ENCODE results near the gene LAG3.

Gene LAG3

DNA sequence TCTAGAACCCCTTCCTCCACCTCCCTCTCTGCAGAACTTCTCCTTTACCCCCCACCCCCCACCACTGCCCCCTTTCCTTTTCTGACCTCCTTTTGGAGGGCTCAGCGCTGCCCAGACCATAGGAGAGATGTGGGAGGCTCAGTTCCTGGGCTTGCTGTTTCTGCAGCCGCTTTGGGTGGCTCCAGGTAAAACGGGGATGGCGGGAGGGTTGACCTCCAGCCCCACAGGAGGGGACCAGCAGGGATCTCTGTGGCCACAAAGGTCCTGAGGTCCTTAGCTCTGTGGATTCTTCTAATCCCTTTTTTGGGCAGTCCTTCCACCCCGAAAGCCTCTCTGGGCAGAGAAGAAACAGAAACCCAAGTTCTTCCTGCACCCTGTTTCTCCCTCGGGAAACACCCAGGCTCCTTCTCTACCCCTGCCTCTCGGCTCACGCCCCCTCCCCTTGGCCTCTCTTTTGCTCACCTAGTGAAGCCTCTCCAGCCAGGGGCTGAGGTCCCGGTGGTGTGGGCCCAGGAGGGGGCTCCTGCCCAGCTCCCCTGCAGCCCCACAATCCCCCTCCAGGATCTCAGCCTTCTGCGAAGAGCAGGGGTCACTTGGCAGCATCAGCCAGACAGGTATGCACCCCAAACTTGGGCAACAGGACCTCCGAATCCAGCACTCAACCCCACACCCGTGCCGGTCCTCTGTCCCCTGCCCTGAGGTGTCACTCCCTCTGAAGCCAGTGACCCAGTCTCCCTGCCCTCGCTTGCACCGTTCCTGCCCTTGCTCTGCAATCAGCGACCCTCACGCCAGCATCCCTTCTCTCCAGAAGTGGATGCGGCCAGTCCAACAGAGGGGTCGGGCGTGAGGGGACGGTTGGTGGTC, 638 bp downstream of the LAG3 start:
- no peak for DNase-seq

DNA sequence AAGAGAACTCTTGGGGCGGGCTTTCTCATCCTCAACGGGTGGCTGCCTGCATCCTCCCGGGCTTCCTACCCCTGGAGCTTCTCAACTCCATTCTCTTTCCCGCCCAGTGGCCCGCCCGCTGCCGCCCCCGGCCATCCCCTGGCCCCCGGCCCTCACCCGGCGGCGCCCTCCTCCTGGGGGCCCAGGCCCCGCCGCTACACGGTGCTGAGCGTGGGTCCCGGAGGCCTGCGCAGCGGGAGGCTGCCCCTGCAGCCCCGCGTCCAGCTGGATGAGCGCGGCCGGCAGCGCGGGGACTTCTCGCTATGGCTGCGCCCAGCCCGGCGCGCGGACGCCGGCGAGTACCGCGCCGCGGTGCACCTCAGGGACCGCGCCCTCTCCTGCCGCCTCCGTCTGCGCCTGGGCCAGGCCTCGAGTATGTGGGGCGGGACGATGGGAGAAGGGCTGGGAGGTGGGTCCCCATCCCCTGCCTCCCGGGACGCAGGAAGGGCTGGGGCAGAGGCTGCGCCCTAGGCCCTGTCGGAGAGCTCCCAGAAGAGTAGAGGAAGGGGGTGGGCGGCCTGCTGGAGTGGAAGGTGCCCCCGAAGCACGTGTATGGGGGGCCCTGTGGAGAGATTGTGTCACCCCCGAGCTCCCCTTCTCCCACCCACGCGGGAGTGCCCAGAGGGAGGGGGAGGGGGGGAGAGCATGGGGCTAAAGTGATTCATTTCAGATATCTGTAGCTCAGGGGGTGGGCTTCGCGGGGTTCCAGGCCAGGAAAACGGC, 1.5 kb downstream of the LAG3 start:
- DNase-seq = no peak

DNA sequence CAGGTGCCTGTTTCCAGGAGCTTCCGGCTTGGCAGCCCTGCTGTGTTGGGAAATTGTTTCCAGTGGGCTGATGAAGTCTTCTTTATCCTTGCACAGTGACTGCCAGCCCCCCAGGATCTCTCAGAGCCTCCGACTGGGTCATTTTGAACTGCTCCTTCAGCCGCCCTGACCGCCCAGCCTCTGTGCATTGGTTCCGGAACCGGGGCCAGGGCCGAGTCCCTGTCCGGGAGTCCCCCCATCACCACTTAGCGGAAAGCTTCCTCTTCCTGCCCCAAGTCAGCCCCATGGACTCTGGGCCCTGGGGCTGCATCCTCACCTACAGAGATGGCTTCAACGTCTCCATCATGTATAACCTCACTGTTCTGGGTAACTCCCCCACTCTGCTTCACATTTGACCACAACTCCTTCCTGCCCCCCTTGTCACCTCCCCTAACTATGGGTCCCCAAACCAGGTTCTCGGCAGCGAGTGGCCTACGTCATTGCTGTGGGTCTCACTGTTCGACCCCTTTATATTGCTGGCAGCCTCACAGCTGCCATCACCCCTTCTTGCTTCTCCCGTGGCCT, 2.3 kb downstream of the LAG3 start:
- DNase-seq = no peak

DNA sequence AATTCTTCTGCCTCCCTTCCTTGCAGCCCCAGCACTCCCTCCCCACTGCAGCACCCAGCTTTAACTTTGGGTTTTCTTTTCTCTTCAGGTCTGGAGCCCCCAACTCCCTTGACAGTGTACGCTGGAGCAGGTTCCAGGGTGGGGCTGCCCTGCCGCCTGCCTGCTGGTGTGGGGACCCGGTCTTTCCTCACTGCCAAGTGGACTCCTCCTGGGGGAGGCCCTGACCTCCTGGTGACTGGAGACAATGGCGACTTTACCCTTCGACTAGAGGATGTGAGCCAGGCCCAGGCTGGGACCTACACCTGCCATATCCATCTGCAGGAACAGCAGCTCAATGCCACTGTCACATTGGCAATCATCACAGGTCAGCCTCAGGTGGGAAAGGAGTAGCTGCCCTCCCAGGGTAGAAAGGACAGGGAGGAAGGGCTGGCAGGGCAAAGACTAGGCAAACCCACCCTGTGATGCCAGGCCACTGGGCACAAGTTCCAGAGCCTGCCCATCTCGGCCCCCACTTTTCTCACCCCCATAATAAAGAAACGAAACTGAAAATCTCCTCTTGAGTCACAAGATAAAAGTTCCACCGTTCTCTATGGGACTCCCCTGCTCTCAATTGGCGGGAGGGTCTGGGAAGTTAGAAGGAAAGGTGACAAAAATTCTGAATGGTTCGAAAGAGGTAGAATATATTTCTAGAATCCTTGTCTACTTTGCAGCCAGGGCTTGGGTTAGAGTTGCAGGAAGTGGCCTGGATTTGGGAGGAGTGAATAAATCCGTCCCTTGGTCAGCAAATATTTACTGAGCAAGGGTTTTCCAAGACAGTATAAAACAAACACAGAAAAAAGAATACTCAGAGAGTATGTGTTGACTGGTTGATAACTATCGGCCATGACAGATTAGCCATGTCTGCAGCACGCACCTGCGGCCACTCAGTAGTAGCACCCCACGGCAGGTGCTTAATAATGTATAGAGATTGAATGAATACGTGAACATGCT, 3.2 kb downstream of the LAG3 start:
- no peak for DNase-seq

DNA sequence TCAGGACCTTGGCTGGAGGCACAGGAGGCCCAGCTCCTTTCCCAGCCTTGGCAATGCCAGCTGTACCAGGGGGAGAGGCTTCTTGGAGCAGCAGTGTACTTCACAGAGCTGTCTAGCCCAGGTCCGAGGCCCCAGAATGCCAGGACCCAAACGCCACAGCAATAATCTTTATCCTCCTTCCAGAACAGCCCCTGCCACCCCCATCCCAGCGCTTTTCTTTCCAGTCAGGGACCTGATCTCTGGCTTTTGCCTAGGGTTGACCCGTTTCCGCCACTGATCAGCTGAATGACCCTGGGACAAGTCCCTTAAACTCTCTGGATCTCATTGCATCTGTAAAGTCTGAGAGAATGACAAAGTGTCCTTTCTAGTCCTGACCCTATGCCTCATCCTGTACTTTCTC, 5.1 kb downstream of the LAG3 start:
- no peak for DNase-seq

DNA sequence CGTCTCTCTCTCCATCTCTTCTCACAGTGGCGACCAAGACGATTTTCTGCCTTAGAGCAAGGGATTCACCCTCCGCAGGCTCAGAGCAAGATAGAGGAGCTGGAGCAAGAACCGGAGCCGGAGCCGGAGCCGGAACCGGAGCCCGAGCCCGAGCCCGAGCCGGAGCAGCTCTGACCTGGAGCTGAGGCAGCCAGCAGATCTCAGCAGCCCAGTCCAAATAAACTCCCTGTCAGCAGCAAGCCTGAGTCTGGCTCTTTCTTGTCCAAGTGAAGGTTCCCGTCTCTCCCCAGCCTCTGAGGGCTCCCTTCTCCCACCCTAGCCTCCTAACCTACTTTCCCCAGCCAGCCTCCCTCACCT, 5.9 kb downstream of the LAG3 start:
- peak; percentile 24 for DNase-seq

DNA sequence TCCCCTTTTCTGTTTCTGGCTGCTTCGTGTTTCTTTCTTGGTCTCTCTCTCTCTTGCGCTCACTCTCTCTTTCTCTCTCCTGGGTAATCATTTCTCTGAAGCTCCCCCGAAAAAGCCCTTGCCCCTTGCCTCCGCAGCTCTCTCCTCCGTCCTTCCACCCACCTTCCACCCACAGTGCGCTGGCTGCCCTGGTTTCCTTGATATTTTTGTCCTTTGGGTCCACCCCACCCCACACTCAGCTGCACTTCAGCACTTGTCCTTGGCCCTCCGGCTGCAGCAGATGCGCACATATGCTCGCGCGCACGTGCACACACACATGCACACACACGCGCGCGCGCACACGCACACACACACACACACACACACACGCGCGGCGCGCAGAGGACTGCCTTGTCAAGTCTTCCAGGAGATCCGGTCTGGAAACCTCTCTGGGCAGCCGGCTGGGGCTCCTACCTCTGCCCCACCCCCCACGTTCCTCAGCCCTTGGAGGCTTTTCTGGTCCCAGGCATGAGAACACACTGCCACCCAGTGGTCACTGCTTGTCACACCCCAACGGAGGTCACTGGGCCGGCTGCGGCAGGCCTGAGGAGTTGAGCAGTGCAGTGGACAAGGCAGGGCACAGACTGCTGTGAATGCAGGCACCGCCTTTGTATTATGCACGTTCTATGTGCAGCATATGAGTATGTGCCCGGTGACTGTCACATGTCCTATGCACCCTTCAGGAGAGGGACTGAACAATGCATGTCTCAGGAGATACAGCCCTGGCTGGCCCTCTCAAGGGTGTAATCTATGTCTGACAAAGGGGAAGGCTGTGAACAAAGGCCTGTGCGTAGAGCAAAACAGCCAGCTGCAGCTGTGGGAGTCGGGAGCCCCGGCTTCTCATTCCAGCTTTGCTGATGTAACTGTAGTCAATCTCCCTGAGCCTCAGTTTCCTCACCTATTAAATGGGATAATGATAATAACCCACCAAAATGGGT, 6.5 kb downstream of the LAG3 start:
- peak; percentile 92 for DNase-seq

DNA sequence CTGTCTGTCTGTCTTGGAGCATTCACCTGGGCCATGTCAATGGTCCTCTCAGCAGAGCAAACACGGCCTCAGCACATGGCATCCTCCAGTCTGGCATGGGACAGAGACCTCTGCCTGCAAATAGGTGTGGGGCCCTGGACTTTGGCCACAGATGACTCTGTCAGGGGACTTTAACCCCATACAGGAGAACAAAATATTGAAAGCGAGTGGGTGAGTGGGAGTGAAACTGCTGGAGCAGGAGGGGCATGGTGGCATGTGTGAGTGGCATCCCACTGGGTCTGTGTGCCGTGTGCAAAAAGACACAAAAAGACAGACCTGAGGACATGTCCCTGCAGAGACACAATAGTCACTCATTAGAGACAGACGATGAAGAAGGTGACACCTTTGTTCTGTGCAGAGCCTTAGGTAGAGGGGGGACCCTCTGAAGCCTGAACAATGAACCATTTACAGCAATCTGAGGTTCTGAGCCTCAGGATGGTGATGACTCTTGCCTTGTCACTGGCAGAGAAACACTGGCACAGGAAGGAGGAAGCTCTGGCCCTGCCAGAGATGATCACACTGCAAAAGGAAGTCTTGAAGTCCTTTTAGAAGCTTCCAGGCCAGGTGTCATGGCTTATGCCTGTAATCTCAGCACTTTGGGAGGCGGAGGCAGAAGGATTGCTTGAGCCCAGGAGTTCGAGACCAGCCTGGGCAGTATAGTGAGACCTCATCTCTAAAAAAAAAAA, 7.5 kb downstream of the LAG3 start:
- no peak for DNase-seq

DNA sequence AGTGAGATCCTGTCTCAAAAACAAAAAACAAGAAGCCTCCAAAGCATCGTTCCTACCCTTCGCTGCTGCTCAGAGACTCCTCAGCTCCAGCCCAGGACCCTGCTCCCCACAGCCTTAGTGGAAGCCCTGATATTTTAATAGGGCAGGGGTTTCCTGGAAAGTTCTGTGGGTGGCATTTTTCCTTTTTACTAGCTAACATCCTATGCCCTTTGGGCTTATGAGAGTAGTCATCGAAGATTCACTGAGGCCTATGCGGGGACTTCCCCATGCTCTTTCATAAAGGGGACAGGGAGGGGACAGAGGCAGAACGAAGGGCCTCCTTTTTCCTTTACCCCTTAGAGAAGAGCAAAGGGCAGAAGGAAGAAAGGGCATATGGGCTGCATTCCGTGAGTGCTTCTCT, 8.3 kb downstream of the LAG3 start:
- DNase-seq = no peak

DNA sequence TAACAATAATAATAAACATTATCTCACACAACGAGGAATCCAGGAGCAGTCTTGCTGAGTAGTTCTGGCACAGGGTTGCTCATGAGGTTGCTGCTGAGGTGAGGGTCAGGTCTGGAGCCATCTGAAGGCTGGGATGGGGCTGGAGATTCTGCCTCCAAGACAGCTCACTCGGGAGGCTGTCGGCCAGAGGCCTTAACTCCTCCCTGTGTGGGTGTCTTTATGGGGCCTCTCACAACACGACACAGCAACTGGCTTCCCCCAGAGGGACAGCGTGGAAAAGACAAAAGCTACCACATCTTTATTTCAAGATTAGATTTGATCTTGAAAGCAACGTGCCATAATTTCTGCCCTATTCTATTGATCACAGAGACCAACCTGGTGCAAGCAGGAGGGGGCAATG, 9.8 kb downstream of the LAG3 start:
- no peak for DNase-seq

DNA sequence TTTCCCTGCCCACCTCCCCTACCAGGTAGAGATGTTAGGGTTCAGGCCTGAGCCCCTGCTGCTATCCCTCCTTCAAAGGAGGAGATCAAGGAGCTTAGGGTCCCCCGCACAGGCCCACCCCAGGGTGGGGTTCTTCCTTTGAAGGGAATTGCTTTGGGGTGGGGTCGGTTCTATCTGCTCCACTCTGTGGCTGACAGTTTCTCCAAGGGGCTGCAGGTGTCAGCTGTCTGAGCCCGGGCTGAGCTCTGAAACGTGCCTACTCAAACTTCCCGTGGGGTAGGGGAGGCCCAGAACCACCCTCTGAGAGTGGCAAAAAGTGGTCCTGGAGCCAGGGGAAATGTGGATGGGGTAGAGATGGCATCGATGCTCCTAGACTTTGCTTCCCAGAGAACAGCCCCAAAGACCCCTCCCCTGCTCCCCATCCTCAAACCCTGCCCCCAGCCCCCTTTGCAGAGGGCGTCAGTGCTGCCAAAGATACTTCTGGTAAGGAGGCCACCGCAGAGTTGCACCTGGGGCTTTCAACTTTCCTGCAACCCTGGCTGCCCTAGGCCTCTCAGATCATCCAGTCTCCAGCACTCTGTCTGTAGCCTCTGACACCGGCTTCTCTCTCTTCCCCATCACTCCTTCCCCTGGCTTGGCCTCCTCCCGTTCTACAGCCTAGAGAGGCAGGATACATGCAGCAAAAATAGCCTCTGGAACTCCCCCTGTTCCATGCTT, 10.7 kb downstream of the LAG3 start:
- no peak for DNase-seq

DNA sequence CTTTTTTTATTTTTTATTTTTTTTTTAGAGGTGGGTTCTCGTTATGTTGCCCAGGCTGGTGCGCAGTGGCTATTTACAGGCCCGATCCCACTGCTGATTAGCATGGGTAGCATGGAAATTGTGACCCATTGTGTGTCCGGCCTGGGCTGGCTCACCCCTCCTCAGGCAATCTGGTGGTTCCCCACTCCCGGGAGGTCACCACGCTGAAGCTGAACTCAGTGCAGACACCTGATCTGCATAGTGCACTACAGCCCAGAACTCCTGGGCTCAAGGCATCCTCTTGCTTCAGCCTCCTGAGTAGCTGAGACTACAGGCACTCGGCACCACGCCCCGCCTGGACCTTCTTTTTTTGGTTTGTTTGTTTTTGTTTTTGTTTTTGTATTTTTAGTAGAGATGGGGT, 11.5 kb downstream of the LAG3 start:
- DNase-seq = no peak

DNA sequence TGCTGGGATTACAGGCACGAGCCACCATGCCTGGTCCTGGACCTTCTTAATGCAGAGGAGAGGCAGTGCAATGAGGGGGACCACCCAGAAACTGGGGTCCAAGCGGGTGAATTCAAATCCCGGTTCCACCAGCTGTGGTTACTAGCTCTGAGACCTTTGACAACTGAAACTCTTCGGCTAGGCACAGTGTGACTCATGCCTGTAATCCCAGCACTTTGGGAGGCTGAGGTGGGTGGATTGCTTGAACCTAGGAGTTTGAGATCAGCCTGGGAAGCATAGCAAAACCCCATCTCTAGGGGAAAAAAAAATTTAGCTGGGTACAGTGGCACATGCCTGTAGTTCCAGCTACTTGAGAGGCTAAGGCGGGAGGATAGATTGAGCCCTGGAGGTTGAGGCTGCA, 12.0 kb downstream of the LAG3 start:
- no peak for DNase-seq

DNA sequence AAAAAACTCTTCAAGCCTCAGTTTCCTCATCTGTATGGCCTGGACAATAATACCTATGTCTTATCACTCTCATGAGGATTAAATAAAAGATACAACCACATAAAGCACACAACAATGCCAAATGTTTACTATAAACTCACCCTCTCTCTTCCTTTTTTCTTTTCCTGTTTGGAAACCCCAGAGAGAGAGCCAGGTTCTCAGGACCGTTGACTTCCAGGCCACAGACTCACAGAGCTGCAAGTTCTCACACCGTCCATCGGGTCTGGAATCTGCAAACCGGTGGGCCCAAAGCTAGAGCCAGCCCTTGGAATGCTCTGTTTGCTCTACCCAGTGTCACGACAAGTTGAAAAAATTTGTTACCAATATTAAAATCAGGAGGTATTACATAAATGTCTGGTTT, 12.4 kb downstream of the LAG3 start:
- DNase-seq = no peak

DNA sequence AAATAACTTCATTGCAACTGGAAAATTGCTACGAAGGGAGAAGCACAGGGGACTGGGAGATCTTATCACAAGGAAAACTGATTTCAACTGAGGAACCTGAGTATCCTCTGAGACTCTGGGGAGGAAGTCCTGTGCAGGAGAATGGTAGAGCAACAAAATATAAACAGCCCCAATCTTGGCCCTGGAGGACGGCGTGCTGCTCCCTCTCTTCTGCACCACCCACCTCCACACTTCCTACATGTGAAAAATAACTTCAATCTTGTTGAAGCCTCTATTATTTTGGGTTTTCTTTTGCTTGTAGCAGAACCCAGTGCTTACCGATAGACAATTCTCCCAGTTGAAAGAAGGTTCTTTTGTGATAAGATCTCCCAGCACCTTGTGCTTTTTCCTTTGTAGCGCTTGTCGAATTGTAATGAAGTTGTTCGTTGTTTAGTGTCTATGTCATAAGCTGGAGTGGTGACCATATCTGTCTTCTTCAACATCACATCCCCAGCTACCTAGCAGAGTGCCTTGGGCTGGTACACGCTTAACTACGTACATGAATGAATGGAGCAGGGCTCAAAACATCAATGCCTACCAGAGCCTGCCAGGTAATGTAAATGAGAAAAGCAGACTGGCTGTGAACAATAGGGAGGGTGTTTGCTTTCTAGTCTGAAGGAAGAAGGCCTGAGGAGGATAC, 14.2 kb downstream of the LAG3 start:
- no peak for DNase-seq

DNA sequence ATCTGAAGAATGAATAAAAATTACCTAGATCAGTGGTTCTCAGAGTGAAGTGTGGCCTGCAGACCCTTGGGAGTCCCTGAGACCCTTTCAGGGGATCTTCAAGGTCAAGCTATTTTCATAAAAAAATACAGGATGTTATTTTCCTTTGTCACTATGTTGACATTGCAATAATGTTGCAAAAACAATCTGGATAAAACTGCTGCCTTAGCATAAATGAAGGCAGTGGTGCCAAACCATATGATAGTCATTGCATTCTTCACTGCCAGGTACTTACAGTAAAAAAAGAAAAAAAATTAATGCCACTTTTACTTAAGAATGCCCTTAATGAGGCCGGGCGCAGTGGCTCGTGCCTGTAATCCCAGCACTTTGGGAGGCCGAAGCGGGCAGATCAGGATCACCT, 15.0 kb downstream of the LAG3 start:
- no peak for DNase-seq

DNA sequence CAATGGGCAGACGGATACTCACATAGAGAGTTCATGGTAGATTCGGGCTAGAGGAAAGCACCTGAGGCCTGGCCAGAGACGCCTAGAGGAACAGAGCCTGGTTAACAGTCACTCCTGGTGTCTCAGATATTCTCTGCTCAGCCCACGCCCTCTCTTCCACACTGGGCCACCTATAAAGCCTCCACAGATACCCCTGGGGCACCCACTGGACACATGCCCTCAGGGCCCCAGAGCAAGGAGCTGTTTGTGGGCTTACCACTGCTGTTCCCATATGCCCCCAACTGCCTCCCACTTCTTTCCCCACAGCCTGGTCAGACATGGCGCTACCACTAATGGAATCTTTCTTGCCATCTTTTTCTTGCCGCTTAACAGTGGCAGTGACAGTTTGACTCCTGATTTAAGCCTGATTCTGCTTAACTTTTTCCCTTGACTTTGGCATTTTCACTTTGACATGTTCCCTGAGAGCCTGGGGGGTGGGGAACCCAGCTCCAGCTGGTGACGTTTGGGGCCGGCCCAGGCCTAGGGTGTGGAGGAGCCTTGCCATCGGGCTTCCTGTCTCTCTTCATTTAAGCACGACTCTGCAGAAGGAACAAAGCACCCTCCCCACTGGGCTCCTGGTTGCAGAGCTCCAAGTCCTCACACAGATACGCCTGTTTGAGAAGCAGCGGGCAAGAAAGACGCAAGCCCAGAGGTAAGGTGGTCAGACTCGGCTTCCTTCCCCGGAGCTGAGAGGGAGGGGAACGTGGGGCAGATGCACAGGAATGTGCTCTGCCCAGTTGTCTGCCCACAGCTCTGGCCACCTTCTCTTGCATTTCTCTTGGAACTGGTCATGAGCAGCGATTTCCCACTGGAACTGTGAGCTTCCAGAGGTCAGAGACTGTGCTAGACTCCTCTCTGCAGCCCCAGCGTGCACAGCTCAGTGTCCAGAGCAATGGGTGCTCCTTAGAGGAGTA, 16.9 kb downstream of the LAG3 start, which contains the start of gene CD4:
CD4 (plus strand) TSS at position 557 of the 953 bp plus-strand sequence. CDS start 10,611 bp downstream, outside the sequence.
- DNase-seq = no peak

DNA sequence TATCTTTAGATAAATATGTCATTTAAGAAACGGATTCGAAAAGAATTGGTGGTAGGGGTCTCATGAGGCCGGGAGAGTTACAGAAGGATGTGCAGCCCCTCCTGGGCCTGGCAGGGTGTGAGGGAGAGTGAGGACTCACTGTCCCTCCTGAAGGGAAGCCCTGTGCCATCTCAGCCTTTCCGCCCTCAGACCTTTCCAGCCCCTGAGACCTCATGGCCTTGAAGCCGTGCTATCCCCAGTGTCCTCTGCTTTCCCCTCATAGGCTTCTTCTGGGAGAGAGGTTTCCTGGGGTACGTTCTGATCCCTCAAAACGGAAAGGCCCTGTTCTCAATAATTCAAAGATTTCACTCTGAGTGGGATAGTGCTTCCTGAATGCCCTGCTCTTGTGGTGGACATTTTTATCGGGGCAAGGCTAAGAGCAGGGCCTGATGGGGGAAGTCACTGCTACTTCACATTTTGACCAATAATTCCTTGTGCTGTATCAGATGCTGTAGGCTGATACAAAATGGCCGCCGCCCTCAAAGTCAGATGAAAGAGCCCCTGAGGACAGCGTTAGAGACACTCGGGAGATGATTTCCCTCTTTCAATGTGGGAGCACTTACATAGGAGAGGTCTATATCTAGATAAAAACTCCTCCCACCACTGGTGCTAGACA, 18.3 kb downstream of the LAG3 start:
- DNase-seq = no peak
